ENCODE measurements around the gene GPR146.
"Not testable (repeated sequence)": the region's sequence is repeated elsewhere in the genome, so short reads cannot be mapped to it uniquely, and the experiment has no call there.

Gene GPR146, protein sequence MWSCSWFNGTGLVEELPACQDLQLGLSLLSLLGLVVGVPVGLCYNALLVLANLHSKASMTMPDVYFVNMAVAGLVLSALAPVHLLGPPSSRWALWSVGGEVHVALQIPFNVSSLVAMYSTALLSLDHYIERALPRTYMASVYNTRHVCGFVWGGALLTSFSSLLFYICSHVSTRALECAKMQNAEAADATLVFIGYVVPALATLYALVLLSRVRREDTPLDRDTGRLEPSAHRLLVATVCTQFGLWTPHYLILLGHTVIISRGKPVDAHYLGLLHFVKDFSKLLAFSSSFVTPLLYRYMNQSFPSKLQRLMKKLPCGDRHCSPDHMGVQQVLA

DNA sequence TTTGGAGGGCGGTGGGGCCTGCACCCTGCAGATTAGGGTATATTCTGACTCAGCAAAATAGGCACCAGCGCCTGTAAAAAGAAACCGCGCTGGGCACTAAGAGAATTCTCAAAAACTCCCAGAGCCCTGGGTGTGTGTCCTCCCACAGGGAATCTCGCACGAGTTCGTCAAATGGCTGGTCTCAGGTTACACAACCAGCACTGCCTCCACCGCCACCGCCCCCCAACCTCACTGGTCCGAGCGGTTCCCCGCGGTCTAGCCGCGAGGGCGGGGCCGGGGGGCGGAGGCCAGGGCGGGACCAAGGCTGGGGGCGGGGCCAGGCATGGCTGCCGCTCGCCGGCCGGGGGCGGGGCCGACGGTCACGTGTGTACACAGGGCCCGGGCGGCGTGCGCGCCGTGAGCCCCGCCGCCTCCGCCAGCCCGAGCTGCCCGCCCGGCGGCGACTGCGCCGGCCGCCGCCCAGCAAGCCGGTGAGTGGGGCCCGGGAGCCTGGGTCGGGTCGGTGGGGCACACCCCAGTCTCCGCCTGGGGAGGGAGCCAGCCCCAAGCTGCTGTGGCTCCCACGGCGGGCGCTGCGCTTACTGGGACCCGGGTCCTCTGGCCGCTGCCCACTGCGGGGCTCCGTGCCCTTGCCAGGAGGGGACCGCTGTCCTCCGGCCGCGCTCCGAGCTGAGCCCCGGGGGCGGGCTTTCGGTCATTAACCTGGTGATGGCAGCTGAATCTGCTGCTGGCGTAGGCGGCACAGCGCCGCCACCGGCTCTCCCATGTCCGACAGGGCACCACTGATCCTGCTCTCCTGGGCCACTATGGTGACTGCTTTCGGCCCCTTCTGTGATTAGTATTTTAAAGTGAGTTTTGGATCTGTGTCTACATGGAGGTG, at the start of gene GPR146:
Gene GPR146, plus strand, starts transcription at position 358 of the 880 bp plus-strand sequence. CDS start 12,970 bp downstream, outside the sequence.
- in situ Hi-C loops (cut with HindIII; ENCODE audit: low sequenced_read_pairs) = loop anchor here (5.0 kb wide), 1 partner anchor 72 kb away; no protein-coding TSS in a partner anchor

DNA sequence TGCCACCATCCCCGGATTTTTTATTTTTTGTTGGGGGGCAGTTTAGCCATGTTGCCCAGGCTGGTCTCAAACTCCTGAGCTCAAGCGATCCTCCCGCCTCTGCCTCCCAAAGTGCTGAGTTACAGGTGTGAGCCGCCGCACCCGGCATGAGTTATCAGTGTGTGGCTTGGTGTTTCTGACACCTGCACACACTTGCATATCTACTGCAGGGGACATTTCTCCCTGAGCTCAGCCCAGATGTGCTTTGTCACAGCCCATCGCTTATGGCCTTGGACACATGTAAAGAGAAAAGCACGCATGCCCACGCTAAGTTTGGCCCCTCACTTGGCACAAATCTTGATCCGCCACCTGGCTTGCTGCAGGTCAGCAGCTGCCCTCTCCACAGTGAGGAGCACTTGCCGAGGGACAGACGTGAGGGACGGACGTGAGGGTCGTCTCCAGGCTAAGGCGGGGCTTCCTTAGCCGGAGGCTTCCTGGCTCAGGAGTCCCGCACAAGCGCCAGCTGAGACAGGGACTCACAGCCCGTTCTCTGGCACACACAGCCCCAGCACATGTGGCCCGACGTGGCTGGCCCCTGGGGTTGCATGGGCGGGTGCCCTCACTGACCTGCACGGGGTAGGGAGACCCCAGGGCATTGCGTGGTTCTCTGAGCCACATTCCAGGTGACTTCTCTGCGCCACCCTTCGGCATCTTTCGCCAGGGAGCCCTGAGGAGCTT, 49.6 kb upstream of the GPR146 start:
- in situ Hi-C loops (cut with HindIII; ENCODE audit: low sequenced_read_pairs) = no loop called here

DNA sequence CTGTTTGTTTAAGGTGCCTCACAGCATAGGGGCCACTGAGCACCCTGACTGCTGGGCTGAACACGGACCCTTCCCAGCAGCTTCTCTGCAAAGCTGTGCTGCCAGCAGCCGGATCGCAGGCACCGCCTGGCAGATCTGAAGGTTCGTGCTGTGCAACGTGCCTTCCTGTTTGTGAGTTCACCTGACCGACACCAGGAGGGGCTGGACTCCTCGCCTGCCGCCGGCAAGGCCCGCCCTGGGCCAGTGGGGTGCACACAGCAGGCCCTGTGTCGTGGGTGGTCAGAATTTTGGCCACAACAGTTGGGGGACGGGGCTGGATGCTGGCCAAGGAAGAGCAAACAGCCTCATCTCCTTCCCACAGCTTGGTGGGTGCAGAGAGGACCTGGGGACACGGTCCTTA, 48.8 kb upstream of the GPR146 start:
- in situ Hi-C loops (cut with HindIII; ENCODE audit: low sequenced_read_pairs) = no loop called here

GRCh38 chr7:996079-996872, 48.1 kb upstream of the GPR146 start:
- in situ Hi-C loops (cut with HindIII; ENCODE audit: low sequenced_read_pairs) = no loop called here

DNA sequence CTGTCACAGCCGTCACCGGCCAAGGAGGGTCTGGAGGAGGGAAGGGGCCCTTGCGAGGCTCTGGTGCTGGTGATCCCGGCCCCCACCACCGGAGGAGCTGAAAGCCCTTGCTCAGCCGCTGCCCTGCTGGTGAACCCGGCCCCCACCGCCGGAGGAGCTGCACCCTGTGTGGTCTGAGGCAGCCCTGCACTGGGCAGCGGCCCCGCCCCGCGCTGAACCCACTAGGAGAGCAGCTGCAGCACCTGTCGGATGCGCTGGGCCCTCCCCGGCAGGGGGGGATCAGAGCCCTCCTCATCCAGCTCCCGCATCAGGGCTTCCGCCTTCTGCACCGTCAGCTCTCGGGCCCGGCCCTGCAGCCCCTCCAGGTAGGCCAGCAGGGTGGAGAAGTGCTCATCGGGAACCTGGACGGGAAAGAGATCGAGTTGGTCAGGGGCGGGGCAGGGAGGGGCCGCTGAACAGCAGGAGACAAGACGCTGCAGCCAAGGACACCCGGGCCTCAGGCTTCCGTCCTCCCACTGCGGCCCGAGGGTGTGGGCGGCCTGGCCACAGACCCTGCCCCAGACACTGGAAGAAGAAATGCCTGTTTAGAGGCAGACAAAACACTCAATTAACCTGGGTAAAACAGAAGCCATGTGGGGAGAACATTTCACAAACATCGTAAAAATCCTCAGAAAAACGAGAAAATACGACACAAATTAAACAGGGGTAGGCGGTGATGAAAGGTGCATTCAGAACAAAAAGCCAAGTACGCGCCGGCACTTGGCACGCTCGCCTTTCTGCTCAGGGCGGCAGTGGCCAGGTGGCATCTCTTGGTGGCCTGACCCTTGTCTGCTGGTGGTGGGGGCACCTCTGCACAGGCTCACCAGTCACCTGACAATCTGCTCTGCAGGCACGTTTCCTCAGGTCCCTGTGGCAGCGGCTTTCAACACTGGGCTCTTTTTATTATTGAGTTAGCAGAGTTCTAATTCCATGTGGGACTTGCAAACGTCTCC, 46.6 kb upstream of the GPR146 start:
- in situ Hi-C loops (cut with HindIII; ENCODE audit: low sequenced_read_pairs) = no loop called here

DNA sequence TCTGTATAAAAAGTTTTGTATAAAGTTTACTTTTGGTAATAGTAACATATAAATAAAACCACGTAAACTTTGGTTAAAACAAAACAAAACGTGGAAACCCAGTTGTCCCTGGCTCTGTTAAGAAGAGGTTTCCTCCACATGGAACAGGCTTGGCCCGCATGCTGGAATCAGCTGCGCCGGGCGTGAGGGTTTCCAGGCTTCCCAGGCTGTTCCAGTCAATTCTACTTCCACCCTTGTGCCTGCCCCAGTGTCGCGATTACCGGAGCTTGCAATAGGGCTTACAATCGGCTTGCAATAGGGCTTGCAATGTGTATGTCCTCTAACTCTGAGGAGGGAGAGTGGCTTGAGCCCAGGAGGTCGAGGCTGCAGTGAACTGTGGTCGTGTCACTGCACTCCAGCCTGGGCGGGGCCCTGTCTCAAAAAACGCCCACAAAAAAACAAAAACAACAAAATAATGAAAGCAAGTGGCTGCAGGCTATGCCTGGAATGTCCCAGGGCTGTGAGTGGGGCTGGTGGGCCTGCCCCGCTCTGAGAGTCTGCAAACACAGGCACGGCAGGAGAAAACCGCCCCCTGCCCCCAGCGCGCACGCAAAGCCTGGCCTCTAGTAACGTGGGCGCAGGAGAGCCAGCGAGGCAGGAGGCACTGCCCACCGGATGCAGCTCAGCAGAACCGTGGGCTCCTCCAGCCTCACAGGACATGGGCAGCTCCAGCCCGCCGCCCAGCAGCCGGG, 45.0 kb upstream of the GPR146 start:
- in situ Hi-C loops (cut with HindIII; ENCODE audit: low sequenced_read_pairs) = no loop called here

DNA sequence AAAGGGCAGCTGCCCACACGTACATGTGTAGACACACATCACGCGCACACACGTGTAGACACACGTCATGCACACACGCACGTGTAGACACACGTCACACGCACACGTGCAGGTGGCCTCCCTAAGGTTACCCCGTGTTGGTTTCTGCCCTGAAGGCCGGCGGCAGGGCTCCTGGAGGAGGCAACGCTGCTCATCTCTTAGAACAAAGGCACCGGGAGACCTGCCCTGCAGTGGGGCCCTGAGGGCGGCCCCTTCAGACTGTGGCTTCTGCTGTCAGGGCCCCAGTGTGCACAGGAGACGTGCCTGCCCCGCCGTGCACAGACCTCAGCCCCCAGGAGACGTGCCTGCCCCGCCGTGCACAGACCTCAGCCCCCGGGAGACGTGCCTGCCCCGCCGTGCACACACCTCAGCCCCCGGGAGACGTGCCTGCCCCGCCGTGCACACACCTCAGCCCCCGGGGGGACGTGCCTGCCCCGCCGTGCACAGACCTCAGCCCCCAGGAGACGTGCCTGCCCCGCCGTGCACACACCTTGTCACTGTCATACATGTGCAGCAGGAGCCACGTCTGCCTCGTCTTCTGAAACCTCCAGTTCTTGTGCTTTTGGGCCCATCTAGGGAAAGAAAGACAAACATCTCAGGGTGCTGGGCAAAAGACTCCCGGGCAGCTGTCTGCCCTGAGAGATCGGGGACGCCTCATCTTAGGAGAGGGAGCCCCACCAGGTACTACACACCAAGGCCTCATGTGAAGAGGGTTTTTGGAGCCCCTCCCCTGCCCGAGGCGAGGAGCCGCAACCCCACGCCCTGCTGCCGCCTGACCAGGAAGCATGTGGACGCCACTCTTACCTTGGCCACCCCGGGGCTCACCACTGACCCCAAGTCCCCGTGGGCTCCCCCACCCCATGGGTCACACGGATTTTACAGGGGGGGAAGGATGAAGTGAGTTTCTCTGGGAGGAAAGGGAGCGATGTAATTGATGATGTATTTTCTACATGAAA, 44.1 kb upstream of the GPR146 start:
- in situ Hi-C loops (cut with HindIII; ENCODE audit: low sequenced_read_pairs) = no loop called here

- in situ Hi-C loops (cut with HindIII; ENCODE audit: low sequenced_read_pairs) = not testable (repeated sequence)
These were observed 43.1 kb upstream of the GPR146 start for GRCh38 chr7:1001069-1001770.

- in situ Hi-C loops (cut with HindIII; ENCODE audit: low sequenced_read_pairs) = not testable (repeated sequence)
These were observed 42.3 kb upstream of the GPR146 start for GRCh38 chr7:1002026-1002425.

DNA sequence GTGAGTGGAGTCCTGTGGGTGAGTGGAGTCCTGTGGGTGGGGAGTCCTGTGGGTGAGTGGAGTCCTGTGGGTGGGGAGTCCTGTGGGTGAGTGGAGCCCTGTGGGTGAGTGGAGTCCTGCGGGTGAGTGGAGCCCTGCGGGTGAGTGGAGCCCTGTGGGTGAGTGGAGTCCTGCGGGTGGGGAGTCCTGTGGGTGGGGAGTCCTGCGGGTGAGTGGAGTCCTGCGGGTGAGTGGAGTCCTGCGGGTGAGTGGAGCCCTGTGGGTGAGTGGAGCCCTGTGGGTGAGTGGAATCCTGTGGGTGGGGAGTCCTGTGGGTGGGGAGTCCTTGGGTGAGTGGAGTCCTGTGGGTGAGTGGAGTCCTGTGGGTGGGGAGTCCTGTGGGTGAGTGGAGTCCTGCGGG, 41.9 kb upstream of the GPR146 start:
- in situ Hi-C loops (cut with HindIII; ENCODE audit: low sequenced_read_pairs) = not testable (repeated sequence)

GRCh38 chr7:1004018-1004852, 40.1 kb upstream of the GPR146 start:
- in situ Hi-C loops (cut with HindIII; ENCODE audit: low sequenced_read_pairs) = no loop called here

GRCh38 chr7:1005303-1005702, 39.0 kb upstream of the GPR146 start:
- in situ Hi-C loops (cut with HindIII; ENCODE audit: low sequenced_read_pairs) = no loop called here

- in situ Hi-C loops (cut with HindIII; ENCODE audit: low sequenced_read_pairs) = no loop called here
These were observed 36.4 kb upstream of the GPR146 start for GRCh38 chr7:1007901-1008300.

GRCh38 chr7:1008733-1009363, 35.5 kb upstream of the GPR146 start:
- in situ Hi-C loops (cut with HindIII; ENCODE audit: low sequenced_read_pairs) = no loop called here

DNA sequence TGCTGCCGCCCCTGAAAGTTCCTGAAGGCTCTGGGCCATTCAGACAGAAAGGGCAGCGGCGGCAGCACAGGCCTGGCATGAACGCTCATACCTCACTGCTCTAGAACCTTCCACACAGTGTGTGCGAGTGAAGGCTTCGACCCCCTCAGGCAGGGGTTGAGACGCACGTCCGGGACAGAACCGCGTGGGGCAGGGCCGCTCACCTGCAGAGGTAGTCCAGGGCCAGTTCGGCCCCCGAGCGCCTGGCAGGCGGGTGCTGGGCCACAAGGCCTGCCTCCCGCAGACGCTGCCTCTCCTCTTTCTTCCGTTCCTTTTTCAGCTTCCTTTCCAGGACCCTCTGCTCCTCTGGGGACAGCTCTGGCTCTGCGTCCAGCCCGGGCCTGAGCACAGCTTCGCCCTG, 34.6 kb upstream of the GPR146 start:
- in situ Hi-C loops (cut with HindIII; ENCODE audit: low sequenced_read_pairs) = no loop called here

GRCh38 chr7:1010226-1010625, 34.1 kb upstream of the GPR146 start:
- in situ Hi-C loops (cut with HindIII; ENCODE audit: low sequenced_read_pairs) = no loop called here

All from endothelial cell of hepatic sinusoid (primary cell).